Muscle layer of duodenum (tissue), 2 donors: ENCODE measurements around the gene C19orf25.

ENCODE experiments used
- H3K27ac ChIP-seq: one replicate; pipeline ENCODE4 v1.7.0; 2013; ENCODE audit warnings: mild to moderate bottlenecking, low read length
- H3K27me3 ChIP-seq: one replicate; pipeline ENCODE4 v1.7.0; 2013; ENCODE audit warnings: low read depth, mild to moderate bottlenecking, control low read depth, low read length
- H3K36me3 ChIP-seq, 2 donors: one replicate each; pipeline ENCODE4 v1.7.0; 2013; ENCODE audit warnings: low read length in 2 of 2, control low read depth in 1 of 2, mild to moderate bottlenecking in 1 of 2; ENCODE audit not compliant: insufficient read depth in 2 of 2, control insufficient read depth in 1 of 2
- H3K4me1 ChIP-seq, 2 donors: one replicate each; pipeline ENCODE4 v1.7.0; 2013; ENCODE audit warnings: low read length in 2 of 2, mild to moderate bottlenecking in 2 of 2, control low read depth in 1 of 2, moderate library complexity in 1 of 2; ENCODE audit not compliant: insufficient read depth in 2 of 2, control insufficient read depth in 1 of 2
- H3K4me3 ChIP-seq, 2 donors: one replicate each; pipeline ENCODE4 v1.7.0; 2013; ENCODE audit warnings: low read length in 2 of 2, low read depth in 1 of 2, mild to moderate bottlenecking in 1 of 2
- H3K9me3 ChIP-seq, 2 donors: one replicate each; pipeline ENCODE4 v1.7.0; 2013; ENCODE audit warnings: low read length in 2 of 2, control low read depth in 1 of 2, mild to moderate bottlenecking in 1 of 2; ENCODE audit not compliant: control insufficient read depth in 1 of 2
- donor health status: healthy.

The C19orf25 gene

GRCh38 chr19:1472231-1473084, 6.6 kb downstream of the C19orf25 start:
- peaks cover 0 to 58% of the 10 kb centered on the region in 2 donors for H3K4me1 ChIP-seq
- H3K36me3 ChIP-seq = peaks cover 0 to 24% of the 10 kb centered on the region in 2 donors
- no peaks in the 10 kb centered on the region for H3K9me3 ChIP-seq
- H3K27me3 ChIP-seq = peaks cover 34% of the 10 kb centered on the region
- no peak overlapping the region for H3K27ac ChIP-seq
- H3K4me3 ChIP-seq = no peak overlapping the region

- Histone ChIP-seq H3K36me3 (peaks cover 0 to 24% of the 10 kb centered on the region in 2 donors), H3K9me3 (no peaks in the 10 kb centered on the region), H3K4me1 (peaks cover 0 to 66% of the 10 kb centered on the region in 2 donors), H3K4me3 (no peak overlapping the region), H3K27me3 (peaks cover 40% of the 10 kb centered on the region), H3K27ac (no peak overlapping the region)
These were observed 7.4 kb downstream of the C19orf25 start for GRCh38 chr19:1471515-1472160.

- Histone ChIP-seq H3K36me3 (peaks cover 0 to 18% of the 10 kb centered on the region in 2 donors), H3K9me3 (no peaks in the 10 kb centered on the region), H3K27ac (no peak overlapping the region), H3K4me1 (peaks cover 0 to 72% of the 10 kb centered on the region in 2 donors), H3K27me3 (peaks cover 42% of the 10 kb centered on the region), H3K4me3 (peak overlapping the region in 1 of 2 donors; percentile 68)
These were observed 8.0 kb downstream of the C19orf25 start for GRCh38 chr19:1471010-1471514.

GRCh38 chr19:1470305-1471009, 8.6 kb downstream of the C19orf25 start:
- H3K4me3 ChIP-seq = peak overlapping the region in 1 of 2 donors; percentile 68
- H3K4me1 ChIP-seq = peaks cover 0 to 78% of the 10 kb centered on the region in 2 donors
- no peak overlapping the region for H3K27ac ChIP-seq
- H3K9me3 ChIP-seq = no peaks in the 10 kb centered on the region
- peaks cover 42% of the 10 kb centered on the region for H3K27me3 ChIP-seq
- peaks cover 0 to 12% of the 10 kb centered on the region in 2 donors for H3K36me3 ChIP-seq

GRCh38 chr19:1470055-1470304, 9.0 kb downstream of the C19orf25 start:
- Histone ChIP-seq H3K9me3 (no peaks in the 10 kb centered on the region), H3K36me3 (peaks cover 0 to 7% of the 10 kb centered on the region in 2 donors), H3K27me3 (peaks cover 42% of the 10 kb centered on the region), H3K4me3 (peak overlapping the region in 1 of 2 donors; percentile 68), H3K27ac (no peak overlapping the region), H3K4me1 (peaks cover 0 to 80% of the 10 kb centered on the region in 2 donors)

- H3K27me3 ChIP-seq = peaks cover 42% of the 10 kb centered on the region
- peaks cover 0 to 2% of the 10 kb centered on the region in 2 donors for H3K36me3 ChIP-seq
- peak overlapping the region in 1 of 2 donors; percentile 68 for H3K4me3 ChIP-seq
- H3K27ac ChIP-seq = no peak overlapping the region
- H3K4me1 ChIP-seq = peaks cover 0 to 76% of the 10 kb centered on the region in 2 donors
- no peaks in the 10 kb centered on the region for H3K9me3 ChIP-seq
These were observed 9.6 kb downstream of the C19orf25 start for GRCh38 chr19:1469255-1470054.

- Histone ChIP-seq H3K27me3 (peaks cover 42% of the 10 kb centered on the region), H3K27ac (no peak overlapping the region), H3K4me3 (peak overlapping the region in 1 of 2 donors; percentile 32), H3K4me1 (peaks cover 0 to 75% of the 10 kb centered on the region in 2 donors), H3K9me3 (no peaks in the 10 kb centered on the region), H3K36me3 (no peaks in the 10 kb centered on the region)
These were observed 10.2 kb downstream of the C19orf25 start for GRCh38 chr19:1468821-1469254.

GRCh38 chr19:1468274-1468820, 10.7 kb downstream of the C19orf25 start:
- H3K27me3 ChIP-seq = peaks cover 42% of the 10 kb centered on the region
- no peaks in the 10 kb centered on the region for H3K36me3 ChIP-seq
- no peaks in the 10 kb centered on the region for H3K9me3 ChIP-seq
- peaks cover 0 to 72% of the 10 kb centered on the region in 2 donors for H3K4me1 ChIP-seq
- peak overlapping the region in 1 of 2 donors; percentile 32 for H3K4me3 ChIP-seq
- no peak overlapping the region for H3K27ac ChIP-seq

- Histone ChIP-seq H3K27me3 (peaks cover 41% of the 10 kb centered on the region), H3K36me3 (no peaks in the 10 kb centered on the region), H3K9me3 (no peaks in the 10 kb centered on the region), H3K4me3 (peak overlapping the region in 1 of 2 donors; percentile 32), H3K27ac (no peak overlapping the region), H3K4me1 (peaks cover 0 to 66% of the 10 kb centered on the region in 2 donors)
These were observed 11.3 kb downstream of the C19orf25 start for GRCh38 chr19:1467490-1468273.

- Histone ChIP-seq H3K27ac (no peak overlapping the region), H3K36me3 (no peaks in the 10 kb centered on the region), H3K9me3 (no peaks in the 10 kb centered on the region), H3K4me1 (peaks cover 0 to 63% of the 10 kb centered on the region in 2 donors), H3K27me3 (peaks cover 36% of the 10 kb centered on the region), H3K4me3 (no peak overlapping the region)
These were observed 11.9 kb downstream of the C19orf25 start for GRCh38 chr19:1467215-1467489.
